Astrocyte (in vitro differentiated cells and primary cell): ENCODE data around the gene RNF149.
"Not testable (repeated sequence)": the region's sequence is repeated elsewhere in the genome, so short reads cannot be mapped to it uniquely, and the experiment has no call there.

Experiments
- EZH2 ChIP-seq: IDR thresholded peaks from 2 replicates; pipeline ENCODE4 v1.6.1; 2012; ENCODE audit warnings: mild to moderate bottlenecking, low read length, inconsistent platforms; ENCODE audit not compliant: insufficient read depth
- TF ChIP-seq, protein P1 (sequence below): IDR thresholded peaks from 2 replicates; pipeline ENCODE4 v1.5.1; 2011; ENCODE audit warnings: low read depth, mild to moderate bottlenecking, inconsistent platforms, low read length, moderate library complexity; ENCODE audit not compliant: insufficient read depth

DNA sequence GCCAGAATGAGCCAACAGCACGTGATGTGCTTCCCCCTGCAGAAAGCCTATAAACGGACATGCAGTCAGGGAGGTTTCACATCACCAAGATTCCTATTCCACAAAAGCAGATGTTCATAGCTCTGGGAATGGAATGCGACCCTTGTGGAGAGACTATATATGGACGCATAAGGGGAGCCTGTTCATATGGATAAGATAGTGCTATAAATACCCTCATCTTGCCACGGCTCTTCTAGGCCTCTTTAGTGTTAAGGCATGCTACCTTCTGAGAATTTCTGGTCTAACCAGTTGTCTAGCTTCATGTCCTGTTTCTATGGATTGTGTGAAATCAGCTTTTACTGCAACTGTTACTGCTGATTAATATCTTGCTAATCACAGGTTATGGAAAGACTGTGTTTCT is 70.6 kb downstream of the RNF149 start:
- TF ChIP-seq, protein P1, sequence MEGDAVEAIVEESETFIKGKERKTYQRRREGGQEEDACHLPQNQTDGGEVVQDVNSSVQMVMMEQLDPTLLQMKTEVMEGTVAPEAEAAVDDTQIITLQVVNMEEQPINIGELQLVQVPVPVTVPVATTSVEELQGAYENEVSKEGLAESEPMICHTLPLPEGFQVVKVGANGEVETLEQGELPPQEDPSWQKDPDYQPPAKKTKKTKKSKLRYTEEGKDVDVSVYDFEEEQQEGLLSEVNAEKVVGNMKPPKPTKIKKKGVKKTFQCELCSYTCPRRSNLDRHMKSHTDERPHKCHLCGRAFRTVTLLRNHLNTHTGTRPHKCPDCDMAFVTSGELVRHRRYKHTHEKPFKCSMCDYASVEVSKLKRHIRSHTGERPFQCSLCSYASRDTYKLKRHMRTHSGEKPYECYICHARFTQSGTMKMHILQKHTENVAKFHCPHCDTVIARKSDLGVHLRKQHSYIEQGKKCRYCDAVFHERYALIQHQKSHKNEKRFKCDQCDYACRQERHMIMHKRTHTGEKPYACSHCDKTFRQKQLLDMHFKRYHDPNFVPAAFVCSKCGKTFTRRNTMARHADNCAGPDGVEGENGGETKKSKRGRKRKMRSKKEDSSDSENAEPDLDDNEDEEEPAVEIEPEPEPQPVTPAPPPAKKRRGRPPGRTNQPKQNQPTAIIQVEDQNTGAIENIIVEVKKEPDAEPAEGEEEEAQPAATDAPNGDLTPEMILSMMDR, result not testable (repeated sequence)
- not testable (repeated sequence) for TF ChIP-seq EZH2
